IMR-90 (cell line): ENCODE data around the gene TSPEAR. TPM values are rescaled to one million over a fixed set of nuclear protein-coding genes. Genes with fewer than 3 reads are reported as not detected.

Experiments
- ATAC-seq: fragments of 200-7000 bp; cut with Tn5 transposase; 2 replicates; pipeline ENCODE4 v1.9.1; 2020; ENCODE audit warnings: low read depth, mild to moderate bottlenecking, moderate library complexity
- BruUV-seq: library from RNA; stranded (reverse); fragments of 400-500 nt; replicated peaks from 2 replicates; lab custom pipeline; 2021; lab: Mats Ljungman, UMichigan
- CTCF ChIA-PET: fragments of 300-600 bp; formaldehyde crosslinking; extraction: SDS; loops from one replicate; lab custom pipeline; 2021; ENCODE audit warnings: antibody characterized with exemption; lab: Yijun Ruan, JAX
- POLR2A ChIA-PET: fragments of 300-600 bp; sonication (Branson Sonifier 250); formaldehyde crosslinking; loops from one replicate; lab custom pipeline; 2022; ENCODE audit warnings: antibody characterized with exemption; ENCODE audit not compliant: unreplicated experiment; lab: Charles Lee
- DNase-seq: peaks from one replicate; pipeline ENCODE4 v3.0.0; 2013
- H2AFZ ChIP-seq: replicated peaks from 2 replicates; pipeline ENCODE3; 2013; ENCODE audit warnings: low read length, mild to moderate bottlenecking; ENCODE audit not compliant: poor library complexity
- H2AK5ac ChIP-seq: 2 replicates; pipeline ENCODE4 v1.6.1; 2013; ENCODE audit warnings: low read depth, low read length, inconsistent platforms
- H2AK9ac ChIP-seq: replicated peaks from 2 replicates; pipeline ENCODE3; 2013; ENCODE audit warnings: mild to moderate bottlenecking, low read depth, low read length, moderate library complexity; ENCODE audit not compliant: poor library complexity
- H2BK120ac ChIP-seq: 2 replicates; pipeline ENCODE4 v1.6.1; 2013; ENCODE audit warnings: low read depth, low read length, inconsistent platforms
- H2BK15ac ChIP-seq: 3 replicates; pipeline ENCODE4 v1.6.1; 2013; ENCODE audit warnings: low read depth, low read length, inconsistent platforms
- H2BK20ac ChIP-seq: 2 replicates; pipeline ENCODE4 v1.6.1; 2013; ENCODE audit warnings: low read depth, mild to moderate bottlenecking, inconsistent platforms, low read length, moderate library complexity
- H2BK5ac ChIP-seq: 2 replicates; pipeline ENCODE4 v1.6.1; 2013; ENCODE audit warnings: mild to moderate bottlenecking, low read depth, low read length, inconsistent platforms; ENCODE audit not compliant: poor library complexity, severe bottlenecking
- H3K14ac ChIP-seq: replicated peaks from 2 replicates; pipeline ENCODE4 v1.6.1; 2013; ENCODE audit warnings: low read depth, low read length, inconsistent platforms
- H3K18ac ChIP-seq: 2 replicates; pipeline ENCODE4 v1.6.1; 2013; ENCODE audit warnings: low read depth, low read length, control low read depth
- H3K23ac ChIP-seq: 2 replicates; pipeline ENCODE4 v1.6.1; 2013; ENCODE audit warnings: low read depth, low read length, inconsistent platforms
- H3K27ac ChIP-seq: 2 replicates; pipeline ENCODE4 v1.5.1; 2013; ENCODE audit warnings: mild to moderate bottlenecking, control low read depth, low read length; ENCODE audit not compliant: insufficient read depth
- H3K27me3 ChIP-seq: 2 replicates; pipeline ENCODE4 v1.6.1; 2013; ENCODE audit warnings: low read length; ENCODE audit not compliant: control insufficient read depth, insufficient read depth
- H3K36me3 ChIP-seq: 2 replicates; pipeline ENCODE4 v1.6.1; 2013; ENCODE audit warnings: low read length, mixed read lengths; ENCODE audit not compliant: control insufficient read depth, insufficient read depth
- H3K4ac ChIP-seq: 2 replicates; pipeline ENCODE4 v1.6.1; 2013; ENCODE audit warnings: low read depth, low read length, inconsistent platforms
- H3K4me1 ChIP-seq: 2 replicates; pipeline ENCODE4 v1.6.1; 2013; ENCODE audit warnings: low read length, mixed read lengths; ENCODE audit not compliant: control insufficient read depth, insufficient read depth
- H3K4me2 ChIP-seq: 2 replicates; pipeline ENCODE4 v1.6.1; 2013; ENCODE audit warnings: low read depth, mild to moderate bottlenecking, control low read depth, low read length, moderate library complexity
- H3K4me3 ChIP-seq: 2 replicates; pipeline ENCODE4 v1.5.1; 2013; ENCODE audit warnings: low read depth, mild to moderate bottlenecking, control low read depth, low read length, moderate library complexity; ENCODE audit not compliant: insufficient read depth
- H3K56ac ChIP-seq: 2 replicates; pipeline ENCODE4 v1.6.1; 2013; ENCODE audit warnings: low read length, inconsistent platforms; ENCODE audit not compliant: insufficient read depth; ENCODE audit errors: extremely low read depth
- H3K79me1 ChIP-seq, 2 experiments: 2 replicates each; pipeline ENCODE4 v1.6.1; 2013; ENCODE audit warnings: low read length in 2 of 2, inconsistent platforms in 1 of 2, low read depth in 1 of 2
- H3K9ac ChIP-seq: 2 replicates; pipeline ENCODE4 v1.6.1; 2013; ENCODE audit warnings: low read depth, low read length, control low read depth
- H3K9me1 ChIP-seq: 2 replicates; pipeline ENCODE4 v1.6.1; 2013; ENCODE audit warnings: low read length, inconsistent platforms; ENCODE audit not compliant: insufficient read depth
- H3K9me3 ChIP-seq: 2 replicates; pipeline ENCODE4 v1.6.1; 2013; ENCODE audit warnings: low read length; ENCODE audit not compliant: control insufficient read depth, insufficient read depth
- H4K20me1 ChIP-seq: 2 replicates; pipeline ENCODE4 v1.6.1; 2013; ENCODE audit warnings: low read length, inconsistent platforms; ENCODE audit not compliant: insufficient read depth
- H4K5ac ChIP-seq: 2 replicates; pipeline ENCODE4 v1.6.1; 2013; ENCODE audit warnings: mild to moderate bottlenecking, low read depth, low read length, control low read depth
- H4K8ac ChIP-seq, 2 experiments: 2 replicates each; pipeline ENCODE4 v1.6.1; 2013; ENCODE audit warnings: low read depth in 2 of 2, low read length in 2 of 2, control low read depth in 1 of 2, inconsistent platforms in 1 of 2
- H4K91ac ChIP-seq: 2 replicates; pipeline ENCODE4 v1.6.1; 2013; ENCODE audit warnings: low read depth, low read length, inconsistent platforms; ENCODE audit not compliant: insufficient read depth
- CEBPB ChIP-seq: IDR thresholded peaks from 2 replicates; pipeline ENCODE4 v1.6.1; 2012; ENCODE audit warnings: low read depth, low read length, improper control_type of control experiment
- MAFK ChIP-seq: IDR thresholded peaks from 2 replicates; pipeline ENCODE4 v1.6.1; 2012; ENCODE audit warnings: low read depth, low read length, improper control_type of control experiment
- MAZ ChIP-seq: IDR thresholded peaks from 2 replicates; pipeline ENCODE4 v1.6.1; 2012; ENCODE audit warnings: low read depth, mild to moderate bottlenecking, low read length, improper control_type of control experiment, moderate library complexity, borderline replicate concordance
- RCOR1 ChIP-seq: IDR thresholded peaks from 2 replicates; pipeline ENCODE4 v1.6.1; 2012; ENCODE audit warnings: mild to moderate bottlenecking, low read length, improper control_type of control experiment; ENCODE audit not compliant: insufficient replicate concordance
- RFX5 ChIP-seq: IDR thresholded peaks from 2 replicates; pipeline ENCODE4 v1.8.0; 2012; ENCODE audit warnings: low read depth, mild to moderate bottlenecking, low read length, moderate library complexity
- WGBS, 2 experiments: methylation state at CpG; one replicate each; pipeline versions ENCODE4 v1.1.5 to v1.1.7; 2013; ENCODE audit warnings: missing lambda C conversion rate in 2 of 2; ENCODE audit not compliant: insufficient read length in 1 of 2; ENCODE audit errors: extremely low coverage in 2 of 2; 5-methylcytosine and 5-hydroxymethylcytosine counted together
- dilution Hi-C: fragments of 300-500 bp; cut with HindIII; formaldehyde crosslinking; loops from one replicate; pipeline ENCODE4 v1.14.3; 2018; ENCODE audit warnings: low sequenced_read_pairs; ENCODE audit not compliant: unreplicated experiment
- in situ Hi-C: fragments of 300-500 bp; cut with MboI; formaldehyde crosslinking; loops from 3 replicates; pipeline ENCODE4 v1.14.3; 2019; ENCODE audit warnings: low sequenced_read_pairs, inconsistent platforms, mixed read lengths
- intact Hi-C: fragments of 100-400 bp; cut with micrococcal nuclease; formaldehyde crosslinking; loops from 2 replicates; pipeline ENCODE4 v1.10.0; 2022
- polyA plus RNA-seq, 3 experiments: library from polyadenylated mRNA; depleted of rRNA; stranded (reverse); fragments of >200 nt; gene quantifications; 2 replicates each; pipeline ENCODE4 v1.2.3, GENCODE V29; 2012; ENCODE audit warnings: low replicate concordance in 1 of 3
- total RNA-seq: library from RNA; depleted of rRNA; stranded (reverse); fragments of >200 nt; gene quantifications from 2 replicates; pipeline ENCODE4 v1.2.3, GENCODE V29; 2012

Gene TSPEAR
- total and polyA plus RNA-seq, 2 of the 4 experiments (the other 2 are of a cell fraction), result not detected

DNA sequence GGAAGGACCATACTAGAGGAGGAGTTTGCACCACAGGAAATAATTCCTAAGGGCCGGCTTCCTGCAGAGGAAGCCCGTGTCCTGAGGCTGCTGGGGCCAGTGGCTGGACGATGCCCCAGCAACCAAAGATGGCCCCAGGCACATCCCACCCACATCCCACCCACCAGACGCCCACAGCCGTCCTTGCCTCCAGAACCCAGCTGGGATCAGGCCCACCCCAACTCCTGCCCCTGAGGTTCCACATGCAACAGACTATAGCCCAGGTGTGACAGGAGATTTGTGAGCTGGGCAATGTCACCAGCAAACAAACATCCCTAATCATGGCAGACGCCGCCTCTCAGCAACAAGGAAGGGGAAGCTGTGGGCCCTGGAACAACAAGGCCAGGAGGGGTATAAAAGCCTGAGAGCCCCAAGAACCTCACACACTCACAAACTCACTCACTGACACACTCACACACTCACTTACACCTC is 84.7 kb downstream of the TSPEAR start, which contains the start of gene KRTAP10-9:
KRTAP10-9 (plus strand) TSS at position 421 of the 471 bp plus-strand sequence. CDS start 79 bp downstream, outside the sequence.
- intact Hi-C loops, result no loop called here
- Histone ChIP-seq H3K4me2 (no peak within 1 kb of the TSS), H4K20me1 (no peaks in the 10 kb centered on the region), H3K4me1 (no peaks in the 10 kb centered on the region), H3K18ac (no peak within 1 kb of the TSS), H3K9ac (no peak within 1 kb of the TSS), H3K27me3 (peaks cover 2% of the 10 kb centered on the region; the same call in 1 of the 2 replicates), H2BK20ac (no peak within 1 kb of the TSS), H3K56ac (no peak within 1 kb of the TSS), H3K9me3 (0 out of 2 replicates have a peak, but pooled peaks cover 2% of the 10 kb centered on the region), H2AK5ac (no peak within 1 kb of the TSS), H3K14ac (no peak within 1 kb of the TSS), H2AFZ (no peak within 1 kb of the TSS), H3K4ac (no peak within 1 kb of the TSS), H3K23ac (no peak within 1 kb of the TSS), H3K27ac (no peak within 1 kb of the TSS), H3K79me1 (no peaks in the 10 kb centered on the region), H4K91ac (no peak within 1 kb of the TSS), H2BK5ac (no peak within 1 kb of the TSS), H3K36me3 (no peaks in the 10 kb centered on the region), H3K4me3 (no peak within 1 kb of the TSS), H4K5ac (no peak within 1 kb of the TSS), H2BK120ac (no peak within 1 kb of the TSS), H2BK15ac (no peak within 1 kb of the TSS), H2AK9ac (no peak within 1 kb of the TSS), H4K8ac (no peak within 1 kb of the TSS), H3K9me1 (no peaks in the 10 kb centered on the region)
- no peak for TF ChIP-seq MAFK
- TF ChIP-seq RFX5, result no peak
- no peak for TF ChIP-seq CEBPB
- TF ChIP-seq MAZ, result no peak
- TF ChIP-seq RCOR1, result no peak
- in situ Hi-C loops, result no loop called here
- no TSS peak for BruUV-seq
- DNase-seq (no peak), ATAC-seq (no peak)
- dilution Hi-C loops, result no loop called here
- ChIA-PET CTCF (no interaction called here), POLR2A (no interaction called here)
- no CpG with 5 or more reads among the region's 7 CpGs for WGBS, 2 experiments
